ENCODE data around the gene LRRC25.
A peak's percentile ranks its signal among the peaks of the same experiment; 100 is the strongest.
"Not testable (repeated sequence)": the region's sequence is repeated elsewhere in the genome, so short reads cannot be mapped to it uniquely, and the experiment has no call there.

Gene LRRC25

DNA sequence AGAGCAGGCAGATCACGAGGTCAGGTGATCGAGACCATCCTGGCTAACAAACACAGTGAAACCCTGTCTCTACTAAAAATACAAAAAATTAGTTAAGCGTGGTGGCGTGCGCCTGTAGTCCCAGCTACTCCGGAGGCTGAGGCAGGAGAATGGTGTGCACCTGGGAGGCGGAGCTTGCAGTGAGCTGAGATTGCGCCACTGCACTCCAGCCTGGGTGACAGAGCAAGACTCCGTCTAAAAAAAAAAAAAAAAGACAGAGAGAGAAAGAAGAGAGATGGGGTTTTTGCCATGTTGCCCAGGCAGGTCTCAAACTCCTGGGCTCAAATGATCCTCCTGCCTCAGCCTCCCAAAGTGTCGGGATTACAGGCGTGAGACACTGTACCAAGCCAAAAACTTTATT, 8.3 kb upstream of the LRRC25 start:
- not testable (repeated sequence) for DNase-seq (ENCODE audit: low read depth in 2 of 2)

DNA sequence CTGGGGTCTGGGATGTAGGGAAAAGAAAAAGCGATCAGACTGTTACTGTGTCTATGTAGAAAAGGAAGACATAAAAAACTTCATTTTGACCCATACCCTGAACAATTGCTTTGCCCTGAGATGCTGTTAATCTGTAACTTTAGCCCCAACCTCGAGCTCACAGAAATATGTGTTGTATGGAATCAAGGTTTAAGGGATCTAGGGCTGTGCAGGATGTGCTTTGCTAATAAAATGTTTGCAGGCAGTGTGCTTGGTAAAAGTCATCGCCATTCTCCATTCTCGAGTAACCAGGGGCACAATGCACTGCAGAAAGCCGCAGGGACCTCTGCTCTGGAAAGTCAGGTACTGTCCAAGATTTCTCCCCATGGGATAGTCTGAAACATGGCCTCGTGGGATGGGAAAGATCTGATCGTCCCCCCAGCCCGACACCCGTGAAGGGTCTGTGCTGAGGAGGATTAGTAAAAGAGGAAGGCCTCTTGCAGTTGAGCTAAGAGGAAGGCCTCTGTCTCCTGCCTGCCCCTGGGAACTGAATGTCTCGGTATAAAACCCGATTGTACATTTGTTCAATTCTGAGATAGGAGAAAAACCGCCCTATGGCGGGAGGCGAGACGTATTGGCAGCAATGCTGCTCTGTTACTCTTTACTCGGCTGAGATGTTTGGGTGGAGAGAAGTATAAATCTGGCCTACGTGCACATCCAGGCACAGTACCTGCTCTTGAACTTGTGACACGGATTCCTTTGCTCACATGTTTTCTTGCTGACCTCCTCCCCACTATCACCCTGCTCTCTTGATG, 5.2 kb upstream of the LRRC25 start:
- DNase-seq (ENCODE audit: low read depth in 2 of 2) = not testable (repeated sequence)

DNA sequence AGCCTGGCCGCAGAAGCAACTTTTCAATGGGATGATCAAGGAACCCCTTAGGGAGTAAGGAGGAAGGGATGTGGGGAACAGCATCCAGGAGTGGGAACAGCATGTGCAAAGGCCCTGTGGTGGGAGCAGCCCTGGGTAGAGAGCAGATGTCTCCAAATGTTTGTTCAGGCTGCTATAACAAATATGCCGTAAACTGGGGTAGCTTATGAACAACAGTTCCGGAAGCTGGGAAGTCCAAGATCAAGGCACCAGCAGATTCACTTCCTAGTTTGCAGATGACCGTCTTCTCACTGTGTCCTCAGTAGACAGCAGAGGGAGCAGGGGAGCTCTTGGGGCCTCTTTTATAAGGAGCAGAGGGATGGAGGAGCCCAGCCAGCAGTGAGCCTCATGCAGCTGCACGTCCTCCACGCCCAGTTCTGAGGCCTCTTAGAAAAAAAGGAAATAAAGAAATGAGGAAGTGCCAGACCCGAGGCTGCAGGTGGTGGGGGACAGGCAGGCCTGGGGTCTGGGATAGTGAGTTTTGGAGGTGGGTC, 4.2 kb upstream of the LRRC25 start:
- no peak for DNase-seq (ENCODE audit: low read depth in 2 of 2)

DNA sequence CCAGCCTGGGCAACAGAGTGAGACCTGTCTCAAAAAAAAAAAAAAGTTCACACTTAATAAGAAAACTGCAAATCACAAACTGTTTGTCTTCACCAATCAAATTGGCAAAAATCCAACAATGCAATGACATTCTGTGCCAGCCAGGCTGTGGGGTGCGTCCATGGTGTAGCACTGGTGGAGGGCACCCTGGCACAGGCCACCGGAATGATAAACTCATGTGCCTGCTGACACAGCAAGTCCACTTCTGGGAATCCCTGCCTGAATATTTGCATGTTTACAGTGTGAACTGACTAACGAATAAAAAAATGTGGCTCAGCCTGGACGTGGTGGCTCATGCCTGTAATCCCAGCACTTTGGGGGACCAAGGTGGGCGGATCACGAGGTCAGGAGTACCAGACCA, 1.6 kb upstream of the LRRC25 start:
- no peak for DNase-seq (ENCODE audit: low read depth in 2 of 2)

DNA sequence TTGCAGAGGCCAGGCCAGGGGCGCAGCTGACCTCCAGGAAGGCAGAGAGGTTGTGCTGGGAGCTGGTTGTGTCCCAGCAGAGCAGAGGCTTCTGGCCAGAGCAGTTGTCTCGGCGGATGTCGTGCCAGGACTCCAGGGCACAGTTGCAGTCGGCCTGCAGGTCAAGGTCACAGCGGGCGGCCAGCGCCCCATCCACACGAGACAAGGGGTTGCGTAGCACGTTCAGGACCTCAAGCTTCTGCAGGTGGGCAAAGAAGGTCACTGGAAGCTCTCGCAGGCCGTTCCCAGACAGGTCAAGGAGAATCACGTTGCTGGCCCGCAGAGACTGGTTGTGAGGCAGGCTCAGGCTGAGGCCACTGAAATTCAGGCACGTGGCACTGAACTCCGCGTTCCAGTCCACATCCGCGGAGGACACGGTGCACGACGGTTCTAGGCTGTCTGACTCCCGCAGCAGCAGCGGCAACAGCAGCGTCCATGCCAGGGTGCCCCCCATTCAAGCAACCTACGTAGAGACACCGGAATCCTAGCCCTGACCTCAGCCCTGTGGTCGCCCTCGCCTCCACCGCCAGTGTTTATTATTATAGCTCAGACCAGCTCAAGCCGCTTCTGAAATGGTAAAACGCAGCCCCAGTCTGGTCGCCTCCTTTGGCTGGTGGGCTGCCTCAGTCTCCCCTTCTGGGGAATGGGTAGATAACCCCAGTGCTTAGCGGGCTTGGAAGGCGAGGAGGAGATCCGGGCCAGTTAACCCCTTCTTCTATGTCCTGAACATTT, 766 bp downstream of the LRRC25 start:
- DNase-seq (ENCODE audit: low read depth in 2 of 2) = no peak

DNA sequence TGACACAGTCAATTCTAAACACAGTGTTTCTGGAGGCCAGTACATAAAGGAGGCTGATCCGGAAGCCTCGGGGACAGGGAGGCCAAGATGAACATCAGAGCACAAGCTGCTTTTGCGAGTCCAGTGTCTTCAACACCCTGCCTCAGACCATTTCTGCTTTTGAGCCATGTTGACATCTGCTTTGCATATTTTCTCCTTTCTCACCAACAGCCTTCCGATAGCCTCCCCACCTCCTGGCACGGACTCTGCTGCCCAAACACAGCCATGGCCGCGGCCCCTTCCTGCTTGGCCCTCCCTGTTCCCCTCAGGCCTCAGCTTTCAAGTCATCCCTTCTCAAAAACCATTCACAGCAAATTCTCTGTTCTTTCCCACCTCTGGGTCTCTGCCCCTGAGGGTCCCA, 3.6 kb downstream of the LRRC25 start:
- no peak for DNase-seq (ENCODE audit: low read depth in 2 of 2)

DNA sequence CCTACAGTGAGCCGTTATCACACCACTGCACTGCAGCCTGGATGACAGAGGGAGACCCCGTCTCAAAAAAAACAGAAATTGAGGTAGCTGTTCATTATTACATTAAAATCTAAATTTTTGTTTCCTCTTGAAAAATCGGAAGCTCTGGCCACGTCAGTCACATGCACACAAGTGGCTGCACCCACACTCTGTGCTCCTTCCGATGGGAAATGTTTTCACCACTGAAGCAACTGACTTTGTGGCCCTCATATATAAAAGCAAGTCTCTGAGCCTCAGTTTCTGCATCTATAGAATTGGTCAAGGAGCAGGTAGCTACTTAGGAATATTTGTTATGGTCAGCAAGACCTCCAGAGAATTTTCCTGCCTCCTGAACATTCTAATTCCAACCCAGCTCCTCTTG, 4.5 kb downstream of the LRRC25 start:
- no peak for DNase-seq (ENCODE audit: low read depth in 2 of 2)

DNA sequence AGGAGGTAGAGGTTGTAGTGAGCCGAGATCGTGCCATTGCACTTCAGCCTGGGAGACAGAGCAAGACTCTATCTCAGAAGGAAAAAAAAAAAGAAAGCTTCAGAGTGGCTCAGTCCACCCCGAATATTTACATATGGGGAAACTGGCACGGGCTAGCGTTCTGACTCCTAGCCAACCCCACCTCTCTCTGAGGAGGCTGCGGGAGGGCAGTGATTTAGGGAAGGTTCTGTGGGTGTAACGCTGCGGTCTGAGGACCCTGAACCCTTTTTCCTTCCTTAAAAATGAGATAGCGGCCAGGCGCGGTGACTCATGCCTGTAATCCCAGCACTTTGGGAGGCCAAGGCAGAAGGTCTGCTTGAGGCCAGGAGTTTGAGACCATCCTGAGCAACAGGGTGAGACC, 5.0 kb downstream of the LRRC25 start:
- DNase-seq (ENCODE audit: low read depth in 2 of 2) = no peak

DNA sequence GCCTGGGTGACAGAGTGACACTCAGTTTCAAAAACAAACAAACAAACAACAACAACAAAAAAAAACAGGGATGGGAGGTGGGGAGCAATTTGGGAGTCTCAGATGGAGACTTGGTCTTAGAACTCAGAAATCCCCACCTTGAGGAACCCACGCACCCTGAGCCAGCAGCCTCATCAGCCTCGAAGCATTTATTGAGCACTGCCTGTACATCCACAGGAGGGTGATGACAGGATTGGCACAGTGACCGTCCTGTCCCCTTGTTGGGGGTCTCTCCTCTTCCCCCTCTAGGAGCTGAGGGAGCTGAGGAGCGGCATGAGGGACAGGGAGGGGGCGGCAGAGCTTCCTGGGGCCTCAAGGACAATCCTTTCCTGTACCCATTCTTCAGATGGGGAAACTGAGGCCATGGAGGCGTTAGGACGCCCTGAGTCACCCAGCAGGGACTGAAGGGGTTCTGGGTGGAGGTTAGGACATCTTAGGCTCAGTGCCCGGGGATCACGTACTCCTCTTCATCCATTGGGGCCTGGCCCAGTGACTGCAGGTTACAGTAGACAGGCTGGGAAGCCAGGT, 5.8 kb downstream of the LRRC25 start:
- DNase-seq (ENCODE audit: low read depth in 2 of 2) = no peak

DNA sequence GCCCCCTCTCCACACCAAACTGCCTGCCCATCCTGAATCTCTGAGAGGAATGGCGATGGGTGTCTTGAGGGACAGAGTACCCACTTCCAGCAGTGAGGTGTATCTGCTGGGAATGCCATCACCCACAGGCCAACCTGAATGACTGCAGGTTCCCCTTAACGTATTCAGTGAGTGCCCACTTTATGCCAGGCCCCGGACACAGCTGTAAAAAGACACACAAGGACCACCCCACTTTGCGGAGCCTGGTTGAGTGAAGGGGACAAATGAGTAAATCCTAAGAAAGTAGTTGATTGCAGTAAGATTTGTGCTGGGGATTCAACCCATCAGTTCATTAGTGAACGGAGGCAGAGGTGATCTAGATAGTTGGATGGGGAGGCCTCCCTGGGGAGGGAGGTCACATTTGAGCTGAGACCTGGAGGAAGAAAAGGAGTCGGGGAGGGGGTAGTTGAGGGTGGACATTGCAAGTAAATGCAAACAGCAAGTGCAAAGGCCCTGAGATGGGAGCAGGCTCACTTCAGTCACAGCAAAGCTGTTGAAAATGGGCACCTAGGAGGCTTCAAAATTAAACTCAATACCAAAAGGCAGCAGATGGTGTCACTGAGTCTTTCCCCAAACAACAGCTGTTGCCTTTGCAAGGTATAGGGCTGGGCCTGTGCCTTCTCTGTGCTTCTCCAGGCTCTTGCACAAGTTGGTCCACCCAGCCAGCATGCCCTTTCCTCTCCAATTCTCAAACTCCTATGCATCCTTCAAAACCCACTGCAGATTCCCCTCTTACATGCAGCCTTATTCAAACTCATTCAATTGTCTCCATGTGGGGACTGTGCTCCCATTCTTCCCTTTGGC, 7.1 kb downstream of the LRRC25 start:
- DNase-seq (ENCODE audit: low read depth in 2 of 2) = no peak

DNA sequence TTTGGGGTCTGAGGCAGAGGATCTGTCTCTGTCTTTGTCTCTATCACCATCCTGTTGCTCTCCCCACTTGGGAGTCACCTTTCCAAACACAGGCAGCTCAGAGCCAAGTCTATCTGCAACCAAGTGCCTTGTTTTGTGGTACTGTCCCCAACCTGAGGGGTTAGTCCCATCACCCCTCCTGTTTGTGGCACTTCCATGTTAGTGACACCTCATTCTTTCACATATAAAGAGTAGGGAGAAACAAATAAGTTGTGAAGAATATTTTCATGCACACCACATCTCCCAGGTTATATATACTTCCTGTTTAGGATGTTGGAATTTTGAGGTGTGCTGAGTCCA, 7.7 kb downstream of the LRRC25 start:
- DNase-seq (ENCODE audit: low read depth in 2 of 2) = no peak

DNA sequence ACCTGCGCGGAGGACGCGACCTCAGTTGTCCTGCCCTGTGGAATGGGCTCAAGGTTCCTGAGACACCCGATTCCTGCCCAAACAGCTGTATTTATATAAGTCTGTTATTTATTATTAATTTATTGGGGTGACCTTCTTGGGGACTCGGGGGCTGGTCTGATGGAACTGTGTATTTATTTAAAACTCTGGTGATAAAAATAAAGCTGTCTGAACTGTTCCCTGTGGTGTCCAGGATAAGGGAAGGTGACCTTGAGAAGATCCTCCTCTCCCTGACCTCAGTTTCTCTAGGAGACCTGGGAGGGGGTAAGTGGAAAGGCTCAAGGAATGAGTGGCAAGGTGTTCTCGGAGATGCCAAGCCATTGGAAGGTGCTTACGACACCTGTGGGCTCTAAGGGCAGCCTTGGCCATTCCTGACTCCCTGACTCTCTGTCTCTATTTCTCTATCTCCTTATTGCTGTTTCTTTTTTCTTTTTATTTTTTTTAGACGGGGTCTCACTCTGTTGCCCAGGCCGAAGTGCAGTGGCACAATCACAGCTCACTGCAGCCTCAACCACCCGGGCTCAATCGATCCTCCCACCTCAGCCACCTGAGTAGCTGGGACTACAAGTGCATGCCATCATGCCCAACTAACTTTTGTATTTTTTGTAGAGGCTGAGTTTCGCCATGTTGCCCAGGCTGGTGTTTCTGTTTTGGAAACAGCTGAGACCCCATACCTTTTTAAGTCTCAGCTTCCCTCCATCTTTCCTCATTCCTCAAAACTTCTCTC, 8.3 kb downstream of the LRRC25 start:
- DNase-seq (ENCODE audit: low read depth in 2 of 2) = no peak

DNA sequence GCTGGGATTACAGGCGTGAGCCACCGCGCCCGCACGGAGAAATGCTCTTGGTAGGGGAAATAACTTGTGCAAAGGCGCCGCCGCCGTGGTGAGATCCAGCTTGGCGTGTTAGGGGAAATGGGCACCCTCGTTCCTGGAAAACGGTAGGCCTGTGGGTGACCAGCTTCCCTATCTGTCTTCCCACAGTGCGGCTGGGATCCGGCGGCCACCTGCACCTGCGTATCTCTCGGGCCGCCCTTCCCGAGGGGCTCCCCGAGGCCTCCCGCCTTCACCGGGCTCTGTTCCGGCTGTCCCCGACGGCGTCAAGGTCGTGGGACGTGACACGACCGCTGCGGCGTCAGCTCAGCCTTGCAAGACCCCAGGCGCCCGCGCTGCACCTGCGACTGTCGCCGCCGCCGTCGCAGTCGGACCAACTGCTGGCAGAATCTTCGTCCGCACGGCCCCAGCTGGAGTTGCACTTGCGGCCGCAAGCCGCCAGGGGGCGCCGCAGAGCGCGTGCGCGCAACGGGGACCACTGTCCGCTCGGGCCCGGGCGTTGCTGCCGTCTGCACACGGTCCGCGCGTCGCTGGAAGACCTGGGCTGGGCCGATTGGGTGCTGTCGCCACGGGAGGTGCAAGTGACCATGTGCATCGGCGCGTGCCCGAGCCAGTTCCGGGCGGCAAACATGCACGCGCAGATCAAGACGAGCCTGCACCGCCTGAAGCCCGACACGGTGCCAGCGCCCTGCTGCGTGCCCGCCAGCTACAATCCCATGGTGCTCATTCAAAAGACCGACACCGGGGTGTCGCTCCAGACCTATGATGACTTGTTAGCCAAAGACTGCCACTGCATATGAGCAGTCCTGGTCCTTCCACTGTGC, 9.1 kb downstream of the LRRC25 start:
- DNase-seq (ENCODE audit: low read depth in 2 of 2) = peak; percentile 61 to 71

DNA sequence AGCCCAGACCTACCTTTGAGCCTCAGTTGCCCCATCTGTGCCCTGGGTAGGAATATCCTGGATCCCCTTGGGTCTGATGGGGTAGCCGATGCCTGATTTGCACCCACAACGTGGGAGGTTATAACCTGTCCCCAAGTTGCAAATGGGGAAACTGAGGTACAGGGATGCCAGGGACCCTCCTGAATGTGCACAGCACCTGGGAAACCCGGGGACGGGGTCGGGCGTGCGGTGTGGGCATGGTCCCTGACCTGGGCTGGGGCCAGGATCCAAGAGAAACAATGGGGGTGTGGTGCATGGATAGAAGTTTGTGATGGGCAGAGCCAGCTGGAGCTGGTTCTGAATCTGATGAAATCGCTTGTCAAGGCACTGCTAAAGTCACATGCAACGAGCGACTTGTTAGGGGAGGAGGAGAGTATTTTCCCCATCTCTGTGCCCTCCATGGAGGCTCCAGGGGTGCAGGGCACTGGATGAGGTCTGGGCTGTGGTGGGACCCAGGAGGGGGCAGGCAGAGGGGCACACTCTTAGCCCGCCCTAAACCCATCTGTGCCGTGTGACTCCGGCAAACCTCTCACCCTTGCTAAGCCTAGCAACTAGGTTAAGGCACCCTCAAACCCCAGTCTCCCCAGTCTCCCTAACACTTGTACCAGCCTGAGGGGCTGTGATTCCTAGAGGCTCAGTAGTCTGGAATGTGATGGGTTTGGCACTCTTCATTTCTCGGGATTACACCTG, 10.7 kb downstream of the LRRC25 start:
- no peak for DNase-seq (ENCODE audit: low read depth in 2 of 2)

DNA sequence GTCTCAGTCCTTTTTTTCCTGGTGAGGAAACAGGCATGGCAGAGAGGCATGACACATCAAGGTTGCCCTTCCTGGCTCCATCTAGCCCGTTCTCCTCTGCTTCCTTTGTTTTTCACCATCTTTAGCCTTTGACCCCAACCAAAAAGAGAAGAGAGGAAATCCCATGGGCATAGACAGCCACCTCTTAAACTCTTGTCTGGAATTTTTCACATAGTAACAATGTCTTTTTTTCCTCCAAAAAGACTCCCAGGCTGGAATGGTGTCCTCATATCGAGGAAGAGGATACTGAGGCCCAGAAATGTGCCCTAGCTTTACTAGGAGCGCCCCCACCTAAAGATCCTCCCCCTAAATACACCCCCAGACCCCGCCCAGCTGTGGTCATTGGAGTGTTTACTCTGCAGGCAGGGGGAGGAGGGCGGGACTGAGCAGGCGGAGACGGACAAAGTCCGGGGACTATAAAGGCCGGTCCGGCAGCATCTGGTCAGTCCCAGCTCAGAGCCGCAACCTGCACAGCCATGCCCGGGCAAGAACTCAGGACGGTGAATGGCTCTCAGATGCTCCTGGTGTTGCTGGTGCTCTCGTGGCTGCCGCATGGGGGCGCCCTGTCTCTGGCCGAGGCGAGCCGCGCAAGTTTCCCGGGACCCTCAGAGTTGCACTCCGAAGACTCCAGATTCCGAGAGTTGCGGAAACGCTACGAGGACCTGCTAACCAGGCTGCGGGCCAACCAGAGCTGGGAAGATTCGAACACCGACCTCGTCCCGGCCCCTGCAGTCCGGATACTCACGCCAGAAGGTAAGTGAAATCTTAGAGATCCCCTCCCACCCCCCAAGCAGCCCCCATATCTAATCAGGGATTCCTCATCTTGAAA, 11.5 kb downstream of the LRRC25 start, which contains the start of gene GDF15:
Gene GDF15, plus strand, starts transcription at position 484 of the 868 bp plus-strand sequence. Its CDS starts 32 bp downstream, at position 516.
- DNase-seq (ENCODE audit: low read depth in 2 of 2) = no peak

DNA sequence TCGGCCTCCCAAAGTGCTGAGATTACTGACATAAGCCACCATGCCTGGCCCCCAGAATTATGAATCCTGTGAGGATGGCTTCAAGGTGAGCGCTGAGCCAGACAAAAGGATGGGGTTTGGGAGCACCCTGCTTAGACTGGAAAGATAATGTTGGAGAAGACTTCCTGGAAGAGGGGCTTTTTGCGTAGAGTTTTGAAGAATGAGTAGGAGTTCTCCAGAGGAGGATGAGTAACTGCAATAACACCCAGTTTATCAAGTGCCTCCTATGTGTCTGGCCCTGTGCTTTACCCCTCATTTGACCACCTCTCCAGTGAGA, 12.1 kb downstream of the LRRC25 start:
- DNase-seq (ENCODE audit: low read depth in 2 of 2) = no peak

DNA sequence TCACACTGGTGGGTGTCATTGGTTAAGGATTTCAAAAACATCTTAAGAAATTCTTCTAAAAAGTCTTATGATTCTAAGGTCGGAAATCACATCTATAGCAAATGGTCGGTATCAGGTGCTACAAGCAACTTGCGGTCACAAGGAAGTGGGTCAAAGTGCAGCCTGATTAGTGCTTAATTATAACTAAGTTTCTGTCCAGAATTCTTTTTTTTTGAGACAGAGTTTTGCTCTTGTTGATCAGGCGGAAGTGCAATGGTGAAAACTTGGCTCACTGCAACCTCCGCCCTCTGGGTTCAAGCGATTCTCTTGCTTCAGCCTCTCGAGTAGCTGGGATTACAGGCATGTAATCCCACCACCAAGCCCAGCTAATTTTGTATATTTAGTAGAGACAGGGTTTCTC, 12.6 kb downstream of the LRRC25 start:
- DNase-seq (ENCODE audit: low read depth in 2 of 2) = no peak

DNA sequence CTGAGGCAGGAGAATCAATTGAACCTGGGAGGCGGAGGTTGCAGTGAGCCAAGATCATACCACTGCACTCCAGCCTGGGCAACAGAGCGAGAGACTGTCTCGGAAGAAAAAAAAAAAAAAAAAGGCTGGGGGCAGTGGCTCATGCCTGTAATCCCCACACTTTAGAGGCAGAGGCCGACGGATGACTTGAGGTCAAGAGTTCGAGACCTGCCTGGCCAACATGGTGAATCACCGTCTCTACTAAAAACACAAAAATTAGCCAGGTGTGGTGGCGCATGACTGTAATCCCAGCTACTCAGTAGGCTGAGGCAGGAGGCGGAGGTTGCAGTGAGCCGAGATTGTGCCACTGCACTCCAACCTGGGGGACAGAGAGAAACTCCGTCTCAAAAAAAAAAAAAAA, 13.8 kb downstream of the LRRC25 start:
- DNase-seq (ENCODE audit: low read depth in 2 of 2) = not testable (repeated sequence)

DNA sequence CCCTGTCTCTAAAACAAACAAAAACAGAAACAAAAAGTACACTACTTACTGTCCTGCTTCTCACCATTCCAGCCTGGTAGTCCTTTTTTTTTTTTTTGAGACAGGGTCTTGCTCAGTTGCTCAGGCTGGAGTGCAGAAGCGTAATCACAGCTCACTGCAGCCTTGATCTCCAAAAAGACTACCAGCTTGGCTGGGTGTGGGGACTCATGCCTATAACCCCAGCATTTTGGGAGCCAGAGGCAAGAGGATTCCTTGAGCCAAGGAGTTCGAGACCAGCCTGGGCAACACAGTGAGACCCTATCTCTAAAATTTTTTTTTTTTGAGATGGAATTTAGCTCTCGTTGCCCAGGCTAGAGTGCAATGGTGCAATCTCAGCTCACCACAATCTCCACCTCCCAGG, 16.6 kb downstream of the LRRC25 start:
- no peak for DNase-seq (ENCODE audit: low read depth in 2 of 2)

All from activated CD4-positive, alpha-beta T cell treated with anti-CD3 and anti-CD28 coated beads for 24 hours (primary cell).